Nephron progenitor cell (in vitro differentiated cells): ENCODE results near the gene ZFPL1.

Source experiments
- DNase-seq: peaks from one replicate; pipeline ENCODE4 v3.0.0; 2021
- H3K27ac Mint-ChIP-seq: 2 replicates; pipeline ENCODE4 v1.8.0; 2021; ENCODE audit warnings: mild to moderate bottlenecking, moderate library complexity, mixed read lengths
- H3K27me3 Mint-ChIP-seq: 2 replicates; pipeline ENCODE4 v1.8.0; 2021; ENCODE audit warnings: mild to moderate bottlenecking, low read depth, mixed read lengths; ENCODE audit not compliant: poor library complexity
- H3K36me3 Mint-ChIP-seq: 2 replicates; pipeline ENCODE4 v1.8.0; 2021; ENCODE audit warnings: low read depth, mixed read lengths
- H3K4me1 Mint-ChIP-seq: 2 replicates; pipeline ENCODE4 v1.8.0; 2021; ENCODE audit warnings: mixed read lengths
- H3K4me3 Mint-ChIP-seq: 2 replicates; pipeline ENCODE4 v1.8.0; 2021; ENCODE audit warnings: mild to moderate bottlenecking, moderate library complexity, mixed read lengths
- H3K9me3 Mint-ChIP-seq: 2 replicates; pipeline ENCODE4 v1.8.0; 2021; ENCODE audit warnings: mild to moderate bottlenecking, moderate library complexity, mixed read lengths
- CTCF ChIP-seq: fragments of 200-600 bp; sonication (generic); IDR thresholded peaks from 2 replicates; pipeline ENCODE4 v1.5.0; 2021; ENCODE audit warnings: antibody characterized with exemption

Gene ZFPL1

GRCh38 chr11:65087216-65087615 lies 3.2 kb downstream of the ZFPL1 start:
- H3K36me3 Mint-ChIP-seq: peaks cover 17% of the 10 kb centered on the region
- H3K27ac Mint-ChIP-seq: no peak overlapping the region
- TF ChIP-seq CTCF: no peak
- H3K4me3 Mint-ChIP-seq: no peak overlapping the region
- no peak for DNase-seq
- peaks cover 29% of the 10 kb centered on the region for H3K4me1 Mint-ChIP-seq
- H3K27me3 Mint-ChIP-seq: no peaks in the 10 kb centered on the region
- H3K9me3 Mint-ChIP-seq: no peaks in the 10 kb centered on the region

- Mint-ChIP-seq H3K4me3 (no peak overlapping the region), H3K27ac (no peak overlapping the region), H3K4me1 (peaks cover 23% of the 10 kb centered on the region), H3K27me3 (no peaks in the 10 kb centered on the region), H3K36me3 (peaks cover 17% of the 10 kb centered on the region), H3K9me3 (no peaks in the 10 kb centered on the region)
- TF ChIP-seq CTCF: no peak
- no peak for DNase-seq
Observed at GRCh38 chr11:65087827-65088226, 3.8 kb downstream of the ZFPL1 start.

GRCh38 chr11:65089621-65090020 lies 5.6 kb downstream of the ZFPL1 start:
- no peak overlapping the region for H3K4me3 Mint-ChIP-seq
- TF ChIP-seq CTCF: no peak
- H3K36me3 Mint-ChIP-seq: peaks cover 17% of the 10 kb centered on the region
- no peak overlapping the region for H3K27ac Mint-ChIP-seq
- H3K27me3 Mint-ChIP-seq: peaks cover under 1% of the 10 kb centered on the region
- H3K9me3 Mint-ChIP-seq: no peaks in the 10 kb centered on the region
- DNase-seq: no peak
- peaks cover 13% of the 10 kb centered on the region for H3K4me1 Mint-ChIP-seq

GRCh38 chr11:65090628-65091027 lies 6.6 kb downstream of the ZFPL1 start:
- Mint-ChIP-seq H3K36me3 (peaks cover 14% of the 10 kb centered on the region), H3K27ac (no peak overlapping the region), H3K4me3 (no peak overlapping the region), H3K27me3 (peaks cover 3% of the 10 kb centered on the region), H3K9me3 (no peaks in the 10 kb centered on the region), H3K4me1 (peaks cover 4% of the 10 kb centered on the region)
- no peak for DNase-seq
- no peak for TF ChIP-seq CTCF

GRCh38 chr11:65095427-65095826 lies 11.4 kb downstream of the ZFPL1 start:
- no peak for TF ChIP-seq CTCF
- DNase-seq: no peak
- Mint-ChIP-seq H3K9me3 (no peaks in the 10 kb centered on the region), H3K4me3 (peak overlapping the region; percentile 91), H3K36me3 (peaks cover 6% of the 10 kb centered on the region), H3K27me3 (peaks cover 3% of the 10 kb centered on the region), H3K27ac (no peak overlapping the region), H3K4me1 (peaks cover 14% of the 10 kb centered on the region)

- peak within 1 kb of the TSS; percentile 91 for H3K4me3 Mint-ChIP-seq
- peak; percentile 85 for DNase-seq
- no peak for TF ChIP-seq CTCF
- H3K9me3 Mint-ChIP-seq: no peaks in the 10 kb centered on the region
- peaks cover 3% of the 10 kb centered on the region for H3K27me3 Mint-ChIP-seq
- peaks cover 14% of the 10 kb centered on the region for H3K4me1 Mint-ChIP-seq
- H3K27ac Mint-ChIP-seq: peak within 1 kb of the TSS; percentile 98
- peaks cover 6% of the 10 kb centered on the region for H3K36me3 Mint-ChIP-seq
Observed at GRCh38 chr11:65095974-65096806, 12.2 kb downstream of the ZFPL1 start, which contains the start of gene VPS51. Gene VPS51, plus strand, starts transcription at chr11:65096214. Its CDS starts 37 bp downstream, at chr11:65096251.
